Duodenal mucosa (tissue), 2 donors: Measurements from ENCODE around the gene RPL6.

ENCODE experiments used
- H3K27ac ChIP-seq: one replicate; pipeline ENCODE4 v1.7.0; 2013; ENCODE audit warnings: low read depth, low read length
- H3K27me3 ChIP-seq, 2 donors: one replicate each; pipeline ENCODE4 v1.7.0; 2013; ENCODE audit warnings: low read length in 2 of 2, control low read depth in 1 of 2; ENCODE audit not compliant: insufficient read depth in 2 of 2, control insufficient read depth in 1 of 2
- H3K36me3 ChIP-seq, 2 donors: one replicate each; pipeline ENCODE4 v1.7.0; 2013; ENCODE audit warnings: low read length in 2 of 2, control low read depth in 1 of 2; ENCODE audit not compliant: insufficient read depth in 2 of 2, control insufficient read depth in 1 of 2
- H3K4me1 ChIP-seq, 2 donors: one replicate each; pipeline ENCODE4 v1.7.0; 2013; ENCODE audit warnings: low read length in 2 of 2, control low read depth in 1 of 2; ENCODE audit not compliant: insufficient read depth in 2 of 2, control insufficient read depth in 1 of 2
- H3K4me3 ChIP-seq, 2 donors: one replicate each; pipeline ENCODE4 v1.7.0; 2013; ENCODE audit warnings: low read length in 2 of 2, low read depth in 1 of 2
- H3K9ac ChIP-seq, 2 donors: one replicate each; pipeline ENCODE4 v1.7.0; 2013; ENCODE audit warnings: low read length in 2 of 2, low read depth in 1 of 2
- H3K9me3 ChIP-seq, 2 donors: one replicate each; pipeline ENCODE4 v1.7.0; 2013; ENCODE audit warnings: low read length in 2 of 2, control low read depth in 1 of 2; ENCODE audit not compliant: control insufficient read depth in 1 of 2

Gene RPL6

GRCh38 chr12:112359290-112359689 lies 50.1 kb downstream of the RPL6 start:
- H3K27me3 ChIP-seq = no peaks in the 10 kb centered on the region
- H3K4me1 ChIP-seq = no peaks in the 10 kb centered on the region
- H3K36me3 ChIP-seq = no peaks in the 10 kb centered on the region
- H3K9ac ChIP-seq = no peak overlapping the region
- no peak overlapping the region for H3K4me3 ChIP-seq
- no peaks in the 10 kb centered on the region for H3K9me3 ChIP-seq
- H3K27ac ChIP-seq = no peak overlapping the region

DNA sequence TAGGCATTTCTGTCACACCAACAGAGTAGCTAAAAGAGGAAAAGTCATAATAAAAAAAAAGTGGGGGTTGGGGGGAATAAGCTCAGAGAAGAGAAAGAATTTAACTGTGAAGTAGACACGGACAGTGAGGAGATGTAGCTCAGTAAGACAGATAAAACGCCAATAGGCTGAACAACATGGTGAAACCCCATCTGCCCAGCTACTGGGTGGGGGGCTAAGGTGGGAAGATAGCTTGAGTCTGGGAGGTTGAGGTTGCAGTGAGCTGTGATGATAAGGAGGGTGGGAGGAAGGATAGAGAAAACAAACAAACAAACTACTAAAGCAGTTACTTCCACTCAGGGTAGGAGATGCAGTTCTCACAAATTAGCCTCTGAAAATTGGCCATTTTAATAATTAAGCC lies 52.2 kb downstream of the RPL6 start:
- Histone ChIP-seq H3K27ac (no peak overlapping the region), H3K9me3 (no peaks in the 10 kb centered on the region), H3K36me3 (no peaks in the 10 kb centered on the region), H3K4me1 (no peaks in the 10 kb centered on the region), H3K27me3 (no peaks in the 10 kb centered on the region), H3K4me3 (no peak overlapping the region), H3K9ac (no peak overlapping the region)
